Tibial nerve (tissue), 3 donors: ENCODE data around the gene IFNG.

ENCODE experiments used
- POLR2A ChIP-seq, 2 donors: fragments of 450-650 bp; IDR thresholded peaks; one replicate each; pipeline ENCODE4 v1.6.1; 2017; ENCODE audit warnings: antibody characterized with exemption in 2 of 2, mild to moderate bottlenecking in 2 of 2, moderate library complexity in 2 of 2
- TF ChIP-seq, protein P1 (sequence below), 5 experiments: fragments of 200-600 bp in 3 of 5; fragments of 450-650 bp in 2 of 5; sonication (generic) in 3 of 5; IDR thresholded peaks; one replicate each; pipeline ENCODE4 v1.5.1; 2016 to 2019; ENCODE audit warnings: antibody characterized with exemption in 5 of 5, mild to moderate bottlenecking in 3 of 5, moderate library complexity in 2 of 5

- TF ChIP-seq, protein P1, sequence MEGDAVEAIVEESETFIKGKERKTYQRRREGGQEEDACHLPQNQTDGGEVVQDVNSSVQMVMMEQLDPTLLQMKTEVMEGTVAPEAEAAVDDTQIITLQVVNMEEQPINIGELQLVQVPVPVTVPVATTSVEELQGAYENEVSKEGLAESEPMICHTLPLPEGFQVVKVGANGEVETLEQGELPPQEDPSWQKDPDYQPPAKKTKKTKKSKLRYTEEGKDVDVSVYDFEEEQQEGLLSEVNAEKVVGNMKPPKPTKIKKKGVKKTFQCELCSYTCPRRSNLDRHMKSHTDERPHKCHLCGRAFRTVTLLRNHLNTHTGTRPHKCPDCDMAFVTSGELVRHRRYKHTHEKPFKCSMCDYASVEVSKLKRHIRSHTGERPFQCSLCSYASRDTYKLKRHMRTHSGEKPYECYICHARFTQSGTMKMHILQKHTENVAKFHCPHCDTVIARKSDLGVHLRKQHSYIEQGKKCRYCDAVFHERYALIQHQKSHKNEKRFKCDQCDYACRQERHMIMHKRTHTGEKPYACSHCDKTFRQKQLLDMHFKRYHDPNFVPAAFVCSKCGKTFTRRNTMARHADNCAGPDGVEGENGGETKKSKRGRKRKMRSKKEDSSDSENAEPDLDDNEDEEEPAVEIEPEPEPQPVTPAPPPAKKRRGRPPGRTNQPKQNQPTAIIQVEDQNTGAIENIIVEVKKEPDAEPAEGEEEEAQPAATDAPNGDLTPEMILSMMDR (IDR thresholded peaks at IDR 0.05), result no peak
- TF ChIP-seq POLR2A (IDR thresholded peaks at IDR 0.05), result no peak
These were observed 41.3 kb downstream of the IFNG start for GRCh38 chr12:68118096-68118755.
